ENCODE data around the gene MUSK.

Gene MUSK

GRCh38 chr9:110742741-110743371, 74.3 kb downstream of the MUSK start:
- Histone ChIP-seq H3K27me3 (no peaks in the 10 kb centered on the region), H3K9me3 (no peaks in the 10 kb centered on the region), H3K4me3 (ENCODE audit: low read depth in 1 of 2, low read length in 1 of 2) (no peak overlapping the region)

GRCh38 chr9:110744715-110745384, 76.3 kb downstream of the MUSK start:
- H3K4me1 ChIP-seq (ENCODE audit: control insufficient read depth in 1 of 2, insufficient read depth in 1 of 2, low read depth in 1 of 2, low read length in 1 of 2): no peaks in the 10 kb centered on the region
- H3K4me3 ChIP-seq (ENCODE audit: low read depth in 1 of 2, low read length in 1 of 2): no peak overlapping the region
- no peak overlapping the region for H3K27ac ChIP-seq
- no peaks in the 10 kb centered on the region for H3K27me3 ChIP-seq
- no peak for TF ChIP-seq CTCF (IDR thresholded peaks at IDR 0.05)
- no peaks in the 10 kb centered on the region for H3K36me3 ChIP-seq
- H3K9me3 ChIP-seq: no peaks in the 10 kb centered on the region

More at GRCh38 chr9:110742741-110743371, 74.3 kb downstream of the MUSK start:
- no peaks in the 10 kb centered on the region for H3K36me3 ChIP-seq
- TF ChIP-seq CTCF (IDR thresholded peaks at IDR 0.05): no peak
- no peaks in the 10 kb centered on the region for H3K4me1 ChIP-seq (ENCODE audit: control insufficient read depth in 1 of 2, insufficient read depth in 1 of 2, low read depth in 1 of 2, low read length in 1 of 2)
- H3K27ac ChIP-seq: no peak overlapping the region

- Histone ChIP-seq H3K27me3 (no peaks in the 10 kb centered on the region), H3K4me1 (ENCODE audit: control insufficient read depth in 1 of 2, insufficient read depth in 1 of 2, low read depth in 1 of 2, low read length in 1 of 2) (no peaks in the 10 kb centered on the region), H3K36me3 (no peaks in the 10 kb centered on the region), H3K27ac (no peak overlapping the region), H3K4me3 (ENCODE audit: low read depth in 1 of 2, low read length in 1 of 2) (no peak overlapping the region), H3K9me3 (no peaks in the 10 kb centered on the region)
- TF ChIP-seq CTCF (IDR thresholded peaks at IDR 0.05): no peak
These were observed 77.1 kb downstream of the MUSK start for GRCh38 chr9:110745676-110746075.

GRCh38 chr9:110746211-110746930, 77.8 kb downstream of the MUSK start:
- Histone ChIP-seq H3K27me3 (no peaks in the 10 kb centered on the region), H3K4me1 (ENCODE audit: control insufficient read depth in 1 of 2, insufficient read depth in 1 of 2, low read depth in 1 of 2, low read length in 1 of 2) (no peaks in the 10 kb centered on the region), H3K9me3 (no peaks in the 10 kb centered on the region), H3K4me3 (ENCODE audit: low read depth in 1 of 2, low read length in 1 of 2) (no peak overlapping the region), H3K27ac (no peak overlapping the region), H3K36me3 (no peaks in the 10 kb centered on the region)
- TF ChIP-seq CTCF (IDR thresholded peaks at IDR 0.05): no peak

- H3K9me3 ChIP-seq: no peaks in the 10 kb centered on the region
These were observed 79.8 kb downstream of the MUSK start for GRCh38 chr9:110748251-110748893.

More at GRCh38 chr9:110748251-110748893, 79.8 kb downstream of the MUSK start:
- Histone ChIP-seq H3K36me3 (no peaks in the 10 kb centered on the region), H3K4me3 (ENCODE audit: low read depth in 1 of 2, low read length in 1 of 2) (no peak overlapping the region), H3K4me1 (ENCODE audit: control insufficient read depth in 1 of 2, insufficient read depth in 1 of 2, low read depth in 1 of 2, low read length in 1 of 2) (no peaks in the 10 kb centered on the region), H3K27me3 (no peaks in the 10 kb centered on the region), H3K27ac (no peak overlapping the region)
- no peak for TF ChIP-seq CTCF (IDR thresholded peaks at IDR 0.05)
